ENCODE results near the gene FHIT. TPM values are rescaled to one million over a fixed set of nuclear protein-coding genes. Genes with fewer than 3 reads are reported as not detected.

FHIT gene
- total RNA-seq, 1 donor: 4.8 TPM

DNA sequence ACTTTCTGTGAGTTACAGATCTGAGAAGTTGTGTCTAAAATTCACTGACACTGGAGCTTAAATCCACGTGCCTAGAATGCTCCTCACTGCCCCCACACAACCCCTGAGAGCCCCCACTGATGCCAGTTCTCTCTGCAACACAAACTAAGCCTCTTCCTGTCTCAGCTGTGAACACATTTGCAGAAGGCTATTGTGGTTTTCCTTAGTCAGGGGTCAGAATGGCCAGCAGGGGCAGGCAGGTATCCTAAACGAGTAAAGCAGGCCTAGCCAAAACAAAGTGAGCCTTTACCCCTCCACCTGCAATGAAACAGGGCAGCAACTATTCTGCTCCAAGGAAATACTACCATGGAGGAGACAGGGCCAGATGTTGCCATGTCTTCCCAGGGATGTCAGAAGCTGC lies 78.6 kb downstream of the FHIT start:
- DNase-seq (ENCODE audit: low read depth in 2 of 3, low spot score in 2 of 3): peak in 2 of 3 donors; percentile 33 to 56

DNA sequence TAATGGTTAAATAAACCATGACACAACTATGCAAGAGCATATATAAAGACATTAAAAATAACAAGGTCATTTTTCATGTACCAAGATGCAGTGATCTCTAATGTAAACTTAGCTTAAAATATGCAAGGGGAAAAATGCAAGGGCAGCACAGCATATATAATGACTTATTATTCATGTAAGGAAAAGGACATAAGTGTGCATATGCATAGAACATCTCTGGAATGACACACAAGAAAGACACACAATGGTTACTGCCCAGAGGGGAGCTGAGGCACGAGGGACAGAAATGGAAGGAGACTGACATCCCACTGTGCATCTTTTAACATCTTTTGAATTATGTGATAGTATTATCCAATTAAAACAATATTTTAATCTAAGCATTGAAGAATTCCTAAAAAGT lies 79.0 kb downstream of the FHIT start:
- no peak for DNase-seq (ENCODE audit: low read depth in 2 of 3, low spot score in 2 of 3)

- DNase-seq (ENCODE audit: low read depth in 2 of 3, low spot score in 2 of 3): no peak
Measured at GRCh38 chr3:61169621-61170251, 81.5 kb downstream of the FHIT start.

- DNase-seq (ENCODE audit: low read depth in 2 of 3, low spot score in 2 of 3): no peak
Measured at GRCh38 chr3:61168286-61168685, 83.0 kb downstream of the FHIT start.

DNA sequence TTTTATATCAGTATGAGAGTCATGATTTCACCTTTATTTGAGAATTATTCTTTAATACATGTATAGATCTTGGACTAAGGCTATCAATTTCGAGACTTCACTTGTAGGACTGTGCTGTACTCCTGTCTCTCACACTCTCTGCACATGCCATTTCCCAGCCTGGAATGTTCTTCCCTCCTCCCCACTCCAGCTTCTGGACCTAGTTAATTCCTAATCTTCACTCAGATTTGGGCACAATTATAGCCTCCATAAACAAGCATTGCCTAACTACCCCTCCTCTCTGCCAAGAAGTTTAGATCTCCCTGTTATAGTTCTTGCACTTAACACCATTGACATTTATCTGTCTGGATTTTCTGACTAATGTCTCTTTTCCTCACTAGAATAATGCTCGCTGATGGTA lies 88.3 kb downstream of the FHIT start:
- no peak for DNase-seq (ENCODE audit: low read depth in 2 of 3, low spot score in 2 of 3)

GRCh38 chr3:61158667-61159066 lies 92.6 kb downstream of the FHIT start:
- DNase-seq (ENCODE audit: low read depth in 2 of 3, low spot score in 2 of 3): no peak

GRCh38 chr3:61158216-61158615 lies 93.0 kb downstream of the FHIT start:
- DNase-seq (ENCODE audit: low read depth in 2 of 3, low spot score in 2 of 3): peak in 1 of 3 donors; percentile 18

DNA sequence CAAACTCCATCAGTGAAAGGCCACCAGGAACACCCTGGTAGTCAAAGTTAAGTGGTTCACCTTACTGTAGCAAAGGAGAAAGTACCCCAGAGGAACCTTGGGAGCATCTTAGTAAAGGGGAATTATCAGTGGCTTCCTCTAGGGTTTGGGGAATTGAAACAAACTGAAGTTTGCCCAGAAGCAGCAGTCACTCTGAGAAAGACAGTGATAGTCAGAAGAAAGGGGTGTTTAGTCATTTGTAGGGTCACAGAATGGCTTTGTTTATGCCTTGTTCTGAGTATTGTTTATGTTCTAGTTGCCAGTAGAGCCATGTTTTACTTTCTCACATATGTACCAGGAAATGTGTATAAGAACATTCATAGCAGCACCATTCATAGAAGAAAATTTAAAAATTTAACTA lies 93.8 kb downstream of the FHIT start:
- DNase-seq (ENCODE audit: low read depth in 2 of 3, low spot score in 2 of 3): no peak

DNA sequence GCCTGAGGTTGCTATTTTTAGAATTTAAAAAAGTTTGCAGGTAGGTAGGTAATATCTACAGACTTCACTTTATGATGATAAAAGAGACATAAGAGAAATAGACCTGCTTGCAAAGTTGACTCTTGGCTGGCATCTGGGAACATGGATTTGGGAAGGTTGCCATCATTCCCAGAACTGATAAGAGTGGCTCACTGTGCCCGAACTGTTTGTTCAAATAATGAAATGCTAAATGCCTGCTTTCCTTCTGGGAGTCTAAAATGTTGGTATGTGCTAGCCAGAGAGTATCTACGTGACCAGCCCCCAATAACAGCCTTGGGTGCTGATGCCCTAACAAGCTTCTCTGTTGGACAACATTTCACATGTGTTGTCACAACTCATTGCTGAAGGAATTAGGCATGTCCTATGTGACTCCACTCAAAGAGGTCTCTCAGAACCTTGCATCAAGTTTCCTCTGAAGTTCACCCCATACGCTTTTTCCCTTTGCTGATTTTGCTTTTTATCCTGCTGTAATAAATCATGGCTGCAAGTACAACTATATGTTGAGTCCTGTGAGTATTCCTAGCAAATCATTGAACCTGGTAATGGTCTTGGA lies 95.5 kb downstream of the FHIT start:
- DNase-seq (ENCODE audit: low read depth in 2 of 3, low spot score in 2 of 3): no peak

DNA sequence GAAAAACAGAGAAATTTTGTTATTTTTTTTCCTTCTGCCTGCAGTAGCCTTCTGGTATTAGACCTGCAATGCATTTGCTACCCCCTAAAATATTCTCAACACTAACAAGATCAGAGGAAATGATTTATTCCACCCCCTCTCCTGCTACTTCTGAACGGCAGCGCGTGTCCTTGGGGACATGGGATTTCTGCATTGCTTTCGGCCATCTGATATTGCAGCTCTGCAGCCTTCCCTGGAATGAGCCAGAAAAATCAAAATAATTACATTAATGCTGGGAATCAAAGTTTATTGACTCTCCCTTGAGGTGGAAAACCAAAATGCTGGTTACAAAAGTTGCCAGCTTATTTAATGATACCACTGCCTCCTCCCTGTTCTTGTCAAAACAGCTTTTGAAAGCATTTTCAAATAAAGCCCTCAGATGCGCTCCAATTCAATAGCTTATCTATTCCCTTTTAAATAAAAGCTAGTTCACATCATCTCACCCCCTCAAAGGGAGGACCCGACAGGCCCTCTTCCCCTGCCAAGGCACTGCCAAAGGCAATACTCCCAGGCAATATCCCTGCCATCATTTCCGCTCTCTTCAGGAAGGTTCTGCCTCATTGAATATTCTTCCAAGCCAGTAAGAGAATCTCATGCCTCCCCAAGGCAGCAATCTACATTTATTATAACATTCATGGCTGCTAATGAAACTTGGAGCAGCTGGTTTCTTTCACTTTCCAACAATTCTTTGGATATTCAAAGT lies 96.6 kb downstream of the FHIT start:
- no peak for DNase-seq (ENCODE audit: low read depth in 2 of 3, low spot score in 2 of 3)

GRCh38 chr3:61152071-61152470 lies 99.2 kb downstream of the FHIT start:
- no peak for DNase-seq (ENCODE audit: low read depth in 2 of 3, low spot score in 2 of 3)

- DNase-seq (ENCODE audit: low read depth in 2 of 3, low spot score in 2 of 3): no peak
Measured at GRCh38 chr3:61149236-61149635, 102.0 kb downstream of the FHIT start.

DNA sequence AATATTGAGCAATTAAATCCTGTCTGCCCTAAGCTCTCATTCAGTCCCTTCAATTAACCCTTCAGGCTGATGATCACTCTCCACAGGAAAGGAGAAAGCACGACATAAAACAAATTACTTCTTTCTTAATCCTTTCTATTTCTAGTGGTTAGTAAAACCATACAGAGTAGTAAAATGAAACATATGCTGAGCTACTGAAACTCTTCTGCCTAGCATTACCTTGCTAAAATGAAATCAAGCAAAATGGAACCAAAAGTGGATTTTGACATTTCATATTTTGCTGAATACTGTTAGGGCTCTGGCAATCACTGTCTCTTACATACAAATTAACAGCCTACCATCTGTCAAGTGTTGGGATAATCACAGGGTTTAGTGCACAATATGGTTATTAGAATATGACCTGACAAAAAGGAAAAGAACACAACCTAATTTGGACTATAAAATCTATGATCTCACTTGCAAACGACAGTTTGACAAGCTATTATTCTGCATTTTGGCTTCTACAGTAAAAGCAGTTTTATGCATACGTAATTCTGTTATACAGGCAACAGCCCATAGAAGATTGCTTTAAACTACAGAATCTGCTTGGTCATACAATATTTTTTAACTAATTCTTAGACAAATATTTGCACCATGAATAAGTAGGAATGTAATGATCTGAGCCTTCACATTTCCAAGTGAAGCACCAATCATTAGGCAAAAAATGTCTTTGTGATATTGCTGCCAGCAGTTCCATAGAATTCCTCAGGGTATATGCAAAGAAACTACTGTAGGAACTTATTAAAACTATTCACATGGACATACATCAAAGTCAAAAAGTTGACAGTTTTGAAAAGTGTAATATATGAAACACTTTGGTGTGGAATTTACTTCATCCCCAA lies 105.0 kb downstream of the FHIT start:
- DNase-seq (ENCODE audit: low read depth in 2 of 3, low spot score in 2 of 3): no peak

DNA sequence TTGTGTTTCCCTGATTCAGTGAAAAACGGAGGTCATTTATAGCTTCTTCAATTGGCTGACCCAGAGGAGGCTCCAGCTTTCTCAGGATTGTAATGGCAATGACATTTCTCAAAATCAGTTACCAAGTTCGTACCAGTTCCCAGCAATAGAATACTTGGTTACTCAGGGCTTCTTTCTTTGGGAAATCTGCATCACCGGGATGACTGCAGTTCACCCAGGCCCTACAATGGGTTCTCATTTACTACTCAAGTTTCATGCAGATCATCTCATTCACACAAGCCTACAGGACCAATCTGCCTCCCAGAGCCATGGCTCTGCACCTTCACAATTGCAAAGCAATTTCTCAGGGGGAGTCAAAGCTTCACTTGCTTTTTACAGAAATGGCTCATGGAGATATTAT lies 109.6 kb downstream of the FHIT start:
- no peak for DNase-seq (ENCODE audit: low read depth in 2 of 3, low spot score in 2 of 3)

DNA sequence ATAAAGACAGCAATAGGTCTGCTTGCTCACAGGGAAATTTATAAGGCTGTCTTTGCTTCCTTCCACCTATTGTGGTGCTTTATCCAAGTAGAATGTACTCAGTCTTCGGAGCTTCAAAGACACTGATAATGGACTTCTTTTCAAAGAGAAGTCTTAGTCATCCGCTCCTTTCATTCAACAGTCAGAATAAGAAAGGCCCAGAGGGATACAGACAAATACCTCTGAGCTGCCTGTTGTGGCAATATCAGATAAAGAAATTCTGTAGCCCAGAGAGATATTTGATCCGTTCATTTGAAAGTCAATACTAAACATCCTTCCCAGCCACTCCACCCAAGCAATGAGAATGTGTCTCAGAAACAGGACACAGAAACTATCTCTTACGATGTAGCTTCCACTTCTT lies 110.0 kb downstream of the FHIT start:
- DNase-seq (ENCODE audit: low read depth in 2 of 3, low spot score in 2 of 3): no peak

- DNase-seq (ENCODE audit: low read depth in 2 of 3, low spot score in 2 of 3): no peak
Measured at GRCh38 chr3:61139686-61140085, 111.6 kb downstream of the FHIT start.

- DNase-seq (ENCODE audit: low read depth in 2 of 3, low spot score in 2 of 3): no peak
Measured at GRCh38 chr3:61138401-61138800, 112.9 kb downstream of the FHIT start.

DNA sequence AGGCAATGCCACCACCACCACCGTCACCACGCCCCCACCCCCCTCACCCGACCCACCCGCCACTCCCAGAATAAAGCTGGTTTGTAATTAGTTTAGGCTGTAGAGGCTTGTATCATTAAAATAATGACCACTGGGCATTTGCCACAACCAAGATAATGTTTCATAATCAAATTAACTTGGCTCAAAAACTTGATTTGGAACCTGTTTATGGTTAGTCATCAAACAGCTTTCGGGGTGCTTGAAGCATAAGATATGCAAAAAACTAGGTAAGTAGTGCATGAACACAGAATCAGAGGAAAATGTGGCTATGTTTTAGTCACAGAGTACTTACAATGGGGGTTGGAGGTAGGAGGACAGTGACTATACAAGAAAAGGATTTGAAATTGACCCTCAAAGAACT lies 115.1 kb downstream of the FHIT start:
- no peak for DNase-seq (ENCODE audit: low read depth in 2 of 3, low spot score in 2 of 3)

DNA sequence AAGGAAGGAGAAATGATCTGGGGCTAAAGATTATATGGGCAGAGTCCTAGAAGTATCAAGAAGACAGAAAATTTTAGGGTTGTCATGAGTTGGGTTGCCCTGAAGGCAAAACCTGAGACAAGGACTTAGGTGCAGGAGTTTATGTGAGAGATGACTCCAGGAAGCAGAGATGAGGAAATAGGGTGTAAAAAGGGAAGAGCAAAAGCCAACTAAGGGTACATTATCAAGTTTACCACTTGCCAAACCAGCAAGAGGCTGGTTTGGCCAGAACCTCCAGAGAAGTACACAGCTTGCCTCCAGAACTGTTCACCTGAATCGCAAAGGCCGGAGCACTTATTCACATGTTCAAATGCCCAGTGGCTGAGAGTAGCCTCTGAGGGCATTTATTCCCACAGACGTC lies 116.7 kb downstream of the FHIT start:
- DNase-seq (ENCODE audit: low read depth in 2 of 3, low spot score in 2 of 3): no peak

DNA sequence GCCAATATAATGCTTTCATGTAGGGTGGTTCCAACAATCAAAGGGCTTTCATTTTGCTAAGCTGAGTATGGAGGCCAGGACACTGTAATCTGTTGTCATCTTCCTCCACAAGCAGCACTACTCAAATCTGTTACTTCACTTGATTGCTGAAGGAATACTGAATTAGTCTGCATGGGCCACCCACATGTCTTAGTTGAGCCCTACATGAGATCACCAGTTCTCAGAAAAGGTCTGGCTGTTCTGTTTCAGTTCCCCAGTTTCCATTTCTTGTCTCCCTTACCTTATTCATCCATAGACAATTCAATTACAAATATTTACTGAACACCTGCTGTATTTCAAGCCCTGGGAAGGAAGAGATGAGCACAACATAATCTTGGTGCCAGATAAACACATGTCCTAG lies 119.2 kb downstream of the FHIT start:
- DNase-seq (ENCODE audit: low read depth in 2 of 3, low spot score in 2 of 3): no peak

DNA sequence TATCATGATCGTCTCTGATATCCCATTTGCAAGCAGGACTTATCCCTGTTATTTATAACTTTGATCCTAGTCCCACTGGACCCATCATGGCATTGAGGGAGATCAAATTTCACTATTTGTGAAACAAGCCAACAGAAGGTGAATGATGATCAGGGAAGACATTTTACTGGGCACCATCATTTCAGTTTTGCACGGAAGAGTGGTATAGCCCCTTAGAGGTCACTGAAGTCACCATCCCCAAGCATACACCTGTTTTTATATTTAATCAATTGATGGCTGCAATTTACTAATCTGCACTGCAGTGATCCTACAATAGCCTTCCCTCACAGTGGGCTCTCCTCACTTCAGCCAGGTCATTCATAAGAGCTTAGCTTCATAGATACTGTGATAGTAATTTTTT lies 132.4 kb downstream of the FHIT start:
- no peak for DNase-seq (ENCODE audit: low read depth in 2 of 3, low spot score in 2 of 3)

Data from hematopoietic multipotent progenitor cell (in vitro differentiated cells).